Esophagus squamous epithelium (tissue), 4 donors: ENCODE measurements around the gene HIVEP1.

Experiments
- POLR2A ChIP-seq, 4 donors: fragments of 450-650 bp; IDR thresholded peaks; one replicate each; pipeline ENCODE4 v1.6.1; 2017; ENCODE audit warnings: antibody characterized with exemption in 4 of 4, mild to moderate bottlenecking in 4 of 4, moderate library complexity in 3 of 4
- TF ChIP-seq, protein P1 (sequence below), 6 experiments: fragments of 450-650 bp in 4 of 6; fragments of 200-600 bp in 2 of 6; sonication (generic) in 2 of 6; IDR thresholded peaks; one replicate each; pipeline ENCODE4 v1.5.1; 2016 to 2019; ENCODE audit warnings: antibody characterized with exemption in 6 of 6, mild to moderate bottlenecking in 4 of 6, moderate library complexity in 4 of 6

DNA sequence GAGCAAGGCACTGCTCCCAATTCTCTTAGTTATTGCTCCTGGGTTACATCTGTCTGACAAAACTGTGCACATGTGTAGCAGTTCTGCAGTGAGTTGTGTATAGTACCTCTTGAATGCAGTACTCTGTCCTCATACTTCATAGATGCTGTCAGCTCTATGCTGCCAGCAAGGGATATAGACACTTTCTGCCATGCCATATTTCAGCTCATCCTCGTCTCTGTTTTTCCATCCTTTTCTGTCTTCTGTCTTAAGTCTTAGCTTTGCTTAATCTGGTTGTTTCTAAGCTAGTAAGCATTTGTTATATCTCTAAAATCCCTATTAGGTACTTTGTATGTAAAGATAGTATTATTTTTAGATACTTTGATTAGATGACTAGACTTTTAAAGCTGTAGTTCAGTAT, 76.4 kb downstream of the HIVEP1 start:
- no peak for TF ChIP-seq POLR2A (IDR thresholded peaks at IDR 0.05)
- TF ChIP-seq, protein P1, sequence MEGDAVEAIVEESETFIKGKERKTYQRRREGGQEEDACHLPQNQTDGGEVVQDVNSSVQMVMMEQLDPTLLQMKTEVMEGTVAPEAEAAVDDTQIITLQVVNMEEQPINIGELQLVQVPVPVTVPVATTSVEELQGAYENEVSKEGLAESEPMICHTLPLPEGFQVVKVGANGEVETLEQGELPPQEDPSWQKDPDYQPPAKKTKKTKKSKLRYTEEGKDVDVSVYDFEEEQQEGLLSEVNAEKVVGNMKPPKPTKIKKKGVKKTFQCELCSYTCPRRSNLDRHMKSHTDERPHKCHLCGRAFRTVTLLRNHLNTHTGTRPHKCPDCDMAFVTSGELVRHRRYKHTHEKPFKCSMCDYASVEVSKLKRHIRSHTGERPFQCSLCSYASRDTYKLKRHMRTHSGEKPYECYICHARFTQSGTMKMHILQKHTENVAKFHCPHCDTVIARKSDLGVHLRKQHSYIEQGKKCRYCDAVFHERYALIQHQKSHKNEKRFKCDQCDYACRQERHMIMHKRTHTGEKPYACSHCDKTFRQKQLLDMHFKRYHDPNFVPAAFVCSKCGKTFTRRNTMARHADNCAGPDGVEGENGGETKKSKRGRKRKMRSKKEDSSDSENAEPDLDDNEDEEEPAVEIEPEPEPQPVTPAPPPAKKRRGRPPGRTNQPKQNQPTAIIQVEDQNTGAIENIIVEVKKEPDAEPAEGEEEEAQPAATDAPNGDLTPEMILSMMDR (IDR thresholded peaks at IDR 0.05), result no peak
